IMR-90 (cell line): Measurements from ENCODE around the gene CCDC40. TPM values are rescaled to one million over a fixed set of nuclear protein-coding genes. Genes with fewer than 3 reads are reported as not detected.

Experiments
- ATAC-seq: fragments of 200-7000 bp; cut with Tn5 transposase; 2 replicates; pipeline ENCODE4 v1.9.1; 2020; ENCODE audit warnings: low read depth, mild to moderate bottlenecking, moderate library complexity
- BruUV-seq: library from RNA; stranded (reverse); fragments of 400-500 nt; replicated peaks from 2 replicates; lab custom pipeline; 2021; lab: Mats Ljungman, UMichigan
- CTCF ChIA-PET: fragments of 300-600 bp; formaldehyde crosslinking; extraction: SDS; loops from one replicate; lab custom pipeline; 2021; ENCODE audit warnings: antibody characterized with exemption; lab: Yijun Ruan, JAX
- POLR2A ChIA-PET: fragments of 300-600 bp; sonication (Branson Sonifier 250); formaldehyde crosslinking; loops from one replicate; lab custom pipeline; 2022; ENCODE audit warnings: antibody characterized with exemption; ENCODE audit not compliant: unreplicated experiment; lab: Charles Lee
- DNase-seq: peaks from one replicate; pipeline ENCODE4 v3.0.0; 2013
- H2AFZ ChIP-seq: replicated peaks from 2 replicates; pipeline ENCODE3; 2013; ENCODE audit warnings: low read length, mild to moderate bottlenecking; ENCODE audit not compliant: poor library complexity
- H2AK5ac ChIP-seq: 2 replicates; pipeline ENCODE4 v1.6.1; 2013; ENCODE audit warnings: low read depth, low read length, inconsistent platforms
- H2AK9ac ChIP-seq: replicated peaks from 2 replicates; pipeline ENCODE3; 2013; ENCODE audit warnings: mild to moderate bottlenecking, low read depth, low read length, moderate library complexity; ENCODE audit not compliant: poor library complexity
- H2BK120ac ChIP-seq: 2 replicates; pipeline ENCODE4 v1.6.1; 2013; ENCODE audit warnings: low read depth, low read length, inconsistent platforms
- H2BK15ac ChIP-seq: 3 replicates; pipeline ENCODE4 v1.6.1; 2013; ENCODE audit warnings: low read depth, low read length, inconsistent platforms
- H2BK20ac ChIP-seq: 2 replicates; pipeline ENCODE4 v1.6.1; 2013; ENCODE audit warnings: low read depth, mild to moderate bottlenecking, inconsistent platforms, low read length, moderate library complexity
- H2BK5ac ChIP-seq: 2 replicates; pipeline ENCODE4 v1.6.1; 2013; ENCODE audit warnings: mild to moderate bottlenecking, low read depth, low read length, inconsistent platforms; ENCODE audit not compliant: poor library complexity, severe bottlenecking
- H3K14ac ChIP-seq: replicated peaks from 2 replicates; pipeline ENCODE4 v1.6.1; 2013; ENCODE audit warnings: low read depth, low read length, inconsistent platforms
- H3K18ac ChIP-seq: 2 replicates; pipeline ENCODE4 v1.6.1; 2013; ENCODE audit warnings: low read depth, low read length, control low read depth
- H3K23ac ChIP-seq: 2 replicates; pipeline ENCODE4 v1.6.1; 2013; ENCODE audit warnings: low read depth, low read length, inconsistent platforms
- H3K27ac ChIP-seq: 2 replicates; pipeline ENCODE4 v1.5.1; 2013; ENCODE audit warnings: mild to moderate bottlenecking, control low read depth, low read length; ENCODE audit not compliant: insufficient read depth
- H3K27me3 ChIP-seq: 2 replicates; pipeline ENCODE4 v1.6.1; 2013; ENCODE audit warnings: low read length; ENCODE audit not compliant: control insufficient read depth, insufficient read depth
- H3K36me3 ChIP-seq: 2 replicates; pipeline ENCODE4 v1.6.1; 2013; ENCODE audit warnings: low read length, mixed read lengths; ENCODE audit not compliant: control insufficient read depth, insufficient read depth
- H3K4ac ChIP-seq: 2 replicates; pipeline ENCODE4 v1.6.1; 2013; ENCODE audit warnings: low read depth, low read length, inconsistent platforms
- H3K4me1 ChIP-seq: 2 replicates; pipeline ENCODE4 v1.6.1; 2013; ENCODE audit warnings: low read length, mixed read lengths; ENCODE audit not compliant: control insufficient read depth, insufficient read depth
- H3K4me2 ChIP-seq: 2 replicates; pipeline ENCODE4 v1.6.1; 2013; ENCODE audit warnings: low read depth, mild to moderate bottlenecking, control low read depth, low read length, moderate library complexity
- H3K4me3 ChIP-seq: 2 replicates; pipeline ENCODE4 v1.5.1; 2013; ENCODE audit warnings: low read depth, mild to moderate bottlenecking, control low read depth, low read length, moderate library complexity; ENCODE audit not compliant: insufficient read depth
- H3K56ac ChIP-seq: 2 replicates; pipeline ENCODE4 v1.6.1; 2013; ENCODE audit warnings: low read length, inconsistent platforms; ENCODE audit not compliant: insufficient read depth; ENCODE audit errors: extremely low read depth
- H3K79me1 ChIP-seq, 2 experiments: 2 replicates each; pipeline ENCODE4 v1.6.1; 2013; ENCODE audit warnings: low read length in 2 of 2, inconsistent platforms in 1 of 2, low read depth in 1 of 2
- H3K9ac ChIP-seq: 2 replicates; pipeline ENCODE4 v1.6.1; 2013; ENCODE audit warnings: low read depth, low read length, control low read depth
- H3K9me1 ChIP-seq: 2 replicates; pipeline ENCODE4 v1.6.1; 2013; ENCODE audit warnings: low read length, inconsistent platforms; ENCODE audit not compliant: insufficient read depth
- H3K9me3 ChIP-seq: 2 replicates; pipeline ENCODE4 v1.6.1; 2013; ENCODE audit warnings: low read length; ENCODE audit not compliant: control insufficient read depth, insufficient read depth
- H4K20me1 ChIP-seq: 2 replicates; pipeline ENCODE4 v1.6.1; 2013; ENCODE audit warnings: low read length, inconsistent platforms; ENCODE audit not compliant: insufficient read depth
- H4K5ac ChIP-seq: 2 replicates; pipeline ENCODE4 v1.6.1; 2013; ENCODE audit warnings: mild to moderate bottlenecking, low read depth, low read length, control low read depth
- H4K8ac ChIP-seq, 2 experiments: 2 replicates each; pipeline ENCODE4 v1.6.1; 2013; ENCODE audit warnings: low read depth in 2 of 2, low read length in 2 of 2, control low read depth in 1 of 2, inconsistent platforms in 1 of 2
- H4K91ac ChIP-seq: 2 replicates; pipeline ENCODE4 v1.6.1; 2013; ENCODE audit warnings: low read depth, low read length, inconsistent platforms; ENCODE audit not compliant: insufficient read depth
- BHLHE40 ChIP-seq: fragments of 150-350 bp; IDR thresholded peaks from 2 replicates; pipeline ENCODE4 v1.6.1; 2016; ENCODE audit warnings: mild to moderate bottlenecking, low read depth, low read length
- CEBPB ChIP-seq: IDR thresholded peaks from 2 replicates; pipeline ENCODE4 v1.6.1; 2012; ENCODE audit warnings: low read depth, low read length, improper control_type of control experiment
- CHD1 ChIP-seq: IDR thresholded peaks from 2 replicates; pipeline ENCODE4 v1.6.1; 2012; ENCODE audit warnings: low read depth, low read length, improper control_type of control experiment
- FOS ChIP-seq: fragments of 150-350 bp; IDR thresholded peaks from 2 replicates; pipeline ENCODE4 v1.6.1; 2016; ENCODE audit warnings: low read depth, low read length
- MAFK ChIP-seq: IDR thresholded peaks from 2 replicates; pipeline ENCODE4 v1.6.1; 2012; ENCODE audit warnings: low read depth, low read length, improper control_type of control experiment
- MAZ ChIP-seq: IDR thresholded peaks from 2 replicates; pipeline ENCODE4 v1.6.1; 2012; ENCODE audit warnings: low read depth, mild to moderate bottlenecking, low read length, improper control_type of control experiment, moderate library complexity, borderline replicate concordance
- MXI1 ChIP-seq: IDR thresholded peaks from 2 replicates; pipeline ENCODE4 v1.6.1; 2012; ENCODE audit warnings: low read depth, mild to moderate bottlenecking, low read length, moderate library complexity, borderline replicate concordance
- NFE2L2 ChIP-seq: fragments of 150-350 bp; IDR thresholded peaks from 2 replicates; pipeline ENCODE4 v1.6.1; 2016; ENCODE audit warnings: low read depth, mild to moderate bottlenecking, low read length
- RCOR1 ChIP-seq: IDR thresholded peaks from 2 replicates; pipeline ENCODE4 v1.6.1; 2012; ENCODE audit warnings: mild to moderate bottlenecking, low read length, improper control_type of control experiment; ENCODE audit not compliant: insufficient replicate concordance
- RFX5 ChIP-seq: IDR thresholded peaks from 2 replicates; pipeline ENCODE4 v1.8.0; 2012; ENCODE audit warnings: low read depth, mild to moderate bottlenecking, low read length, moderate library complexity
- SMC3 ChIP-seq: fragments of 150-350 bp; IDR thresholded peaks from 2 replicates; pipeline ENCODE4 v1.6.1; 2016; ENCODE audit warnings: low read depth, mild to moderate bottlenecking, antibody characterized with exemption, low read length, moderate library complexity
- WGBS, 2 experiments: methylation state at CpG; one replicate each; pipeline versions ENCODE4 v1.1.5 to v1.1.7; 2013; ENCODE audit warnings: missing lambda C conversion rate in 2 of 2; ENCODE audit not compliant: insufficient read length in 1 of 2; ENCODE audit errors: extremely low coverage in 2 of 2; 5-methylcytosine and 5-hydroxymethylcytosine counted together
- dilution Hi-C: fragments of 300-500 bp; cut with HindIII; formaldehyde crosslinking; loops from one replicate; pipeline ENCODE4 v1.14.3; 2018; ENCODE audit warnings: low sequenced_read_pairs; ENCODE audit not compliant: unreplicated experiment
- in situ Hi-C: fragments of 300-500 bp; cut with MboI; formaldehyde crosslinking; loops from 3 replicates; pipeline ENCODE4 v1.14.3; 2019; ENCODE audit warnings: low sequenced_read_pairs, inconsistent platforms, mixed read lengths
- intact Hi-C: fragments of 100-400 bp; cut with micrococcal nuclease; formaldehyde crosslinking; loops from 2 replicates; pipeline ENCODE4 v1.10.0; 2022
- polyA plus RNA-seq, 3 experiments: library from polyadenylated mRNA; depleted of rRNA; stranded (reverse); fragments of >200 nt; gene quantifications; 2 replicates each; pipeline ENCODE4 v1.2.3, GENCODE V29; 2012; ENCODE audit warnings: low replicate concordance in 1 of 3
- total RNA-seq: library from RNA; depleted of rRNA; stranded (reverse); fragments of >200 nt; gene quantifications from 2 replicates; pipeline ENCODE4 v1.2.3, GENCODE V29; 2012
- TF ChIP-seq, protein P1 (sequence below): fragments of 150-350 bp; IDR thresholded peaks from 2 replicates; pipeline ENCODE4 v1.6.1; 2017; ENCODE audit warnings: mild to moderate bottlenecking, antibody characterized with exemption, low read length, low read depth
- TF ChIP-seq, protein P2 (sequence below): fragments of 150-350 bp; IDR thresholded peaks from 2 replicates; pipeline ENCODE4 v1.6.1; 2016; ENCODE audit warnings: low read depth, mild to moderate bottlenecking, low read length, moderate library complexity, borderline replicate concordance
- TF ChIP-seq, protein P3 (sequence below): conservative IDR thresholded peaks from 2 replicates; pipeline ENCODE4 v1.5.1; 2012; ENCODE audit warnings: mild to moderate bottlenecking, low read depth, low read length, improper control_type of control experiment

The CCDC40 gene
- total and polyA plus RNA-seq, 2 of the 4 experiments (the other 2 are of a cell fraction) = 0.90 to 4.7 TPM

DNA sequence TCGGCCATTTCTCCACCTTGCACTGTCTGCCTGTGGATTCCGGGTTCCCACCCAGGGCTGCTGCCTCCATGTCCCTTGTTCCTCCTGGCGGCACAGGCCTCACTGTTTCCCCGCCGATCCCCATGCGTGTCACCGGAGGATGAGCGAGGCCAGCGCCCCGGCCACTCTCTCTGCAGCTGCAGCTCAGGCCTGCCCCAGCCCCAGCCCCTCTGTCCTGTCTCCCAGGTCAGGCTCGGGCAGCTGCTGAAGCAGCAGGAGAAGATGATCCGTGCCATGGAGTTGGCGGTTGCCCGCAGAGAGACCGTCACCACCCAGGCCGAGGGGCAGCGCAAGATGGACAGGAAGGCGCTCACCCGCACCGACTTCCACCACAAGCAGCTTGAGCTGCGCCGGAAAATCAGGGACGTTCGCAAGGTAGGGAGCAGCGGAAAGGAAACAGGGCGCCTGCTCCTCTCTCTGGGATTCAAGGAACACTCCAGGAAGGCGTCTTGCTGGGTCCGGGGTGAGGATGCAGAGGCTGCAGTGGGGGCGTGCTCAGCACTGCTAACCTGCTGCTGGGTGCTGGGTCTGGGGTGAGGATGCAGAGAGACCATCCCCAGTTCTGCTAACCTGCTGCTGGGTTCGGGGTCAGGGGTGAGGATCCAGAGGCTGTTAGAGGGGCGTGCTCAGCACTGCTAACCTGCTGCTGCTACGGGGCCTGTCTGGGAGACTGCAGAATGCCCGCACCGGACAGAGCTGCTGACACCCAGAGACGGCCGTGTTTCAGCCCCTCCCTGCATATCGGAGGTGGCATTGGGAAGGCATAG, 58.8 kb downstream of the CCDC40 start:
- no peaks in the 10 kb centered on the region for H3K9me3 ChIP-seq
- H3K56ac ChIP-seq = no peak overlapping the region
- no peaks in the 10 kb centered on the region for H3K36me3 ChIP-seq
- no peaks in the 10 kb centered on the region for H3K4me1 ChIP-seq
- ChIA-PET POLR2A (no interaction called here), CTCF (no interaction called here)
- no peak overlapping the region for H4K5ac ChIP-seq
- in situ Hi-C loops (no loop called here), dilution Hi-C loops (no loop called here), intact Hi-C loops (no loop called here)
- no peak overlapping the region for H3K4me3 ChIP-seq
- H2AK5ac ChIP-seq = no peak overlapping the region
- H2BK5ac ChIP-seq = no peak overlapping the region
- 78% methylated on average over 21 of the region's 37 CpGs; no CpG with 5 or more reads in 1 of the 2 experiments for WGBS, 2 experiments
- peak overlapping the region; percentile 43 for H2AFZ ChIP-seq
- ATAC-seq (no peak), DNase-seq (no peak)
- H3K9ac ChIP-seq = no peak overlapping the region
- no peak overlapping the region for H4K8ac ChIP-seq
- H3K23ac ChIP-seq = no peak overlapping the region
- no peak overlapping the region for H2BK15ac ChIP-seq
- H3K4me2 ChIP-seq = no peak overlapping the region
- no TSS peak for BruUV-seq
- H2BK20ac ChIP-seq = no peak overlapping the region
- H3K18ac ChIP-seq = no peak overlapping the region
- H4K91ac ChIP-seq = no peak overlapping the region
- H3K27me3 ChIP-seq = peaks cover 2% of the 10 kb centered on the region
- no peak overlapping the region for H2AK9ac ChIP-seq
- H2BK120ac ChIP-seq = no peak overlapping the region
- H3K27ac ChIP-seq = no peak overlapping the region
- H3K14ac ChIP-seq = no peak overlapping the region
- H3K9me1 ChIP-seq = peaks cover 3% of the 10 kb centered on the region; the same call in 1 of the 2 replicates
- no peaks in the 10 kb centered on the region for H3K79me1 ChIP-seq
- no peaks in the 10 kb centered on the region for H4K20me1 ChIP-seq
- TF ChIP-seq NFE2L2 (no peak), SMC3 (no peak), CEBPB (no peak), RCOR1 (no peak), RFX5 (no peak), MXI1 (no peak), BHLHE40 (no peak), MAZ (no peak), MAFK (no peak), CHD1 (no peak), FOS (no peak)
- TF ChIP-seq, protein P1, sequence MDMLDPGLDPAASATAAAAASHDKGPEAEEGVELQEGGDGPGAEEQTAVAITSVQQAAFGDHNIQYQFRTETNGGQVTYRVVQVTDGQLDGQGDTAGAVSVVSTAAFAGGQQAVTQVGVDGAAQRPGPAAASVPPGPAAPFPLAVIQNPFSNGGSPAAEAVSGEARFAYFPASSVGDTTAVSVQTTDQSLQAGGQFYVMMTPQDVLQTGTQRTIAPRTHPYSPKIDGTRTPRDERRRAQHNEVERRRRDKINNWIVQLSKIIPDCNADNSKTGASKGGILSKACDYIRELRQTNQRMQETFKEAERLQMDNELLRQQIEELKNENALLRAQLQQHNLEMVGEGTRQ = no peak
- TF ChIP-seq, protein P2, sequence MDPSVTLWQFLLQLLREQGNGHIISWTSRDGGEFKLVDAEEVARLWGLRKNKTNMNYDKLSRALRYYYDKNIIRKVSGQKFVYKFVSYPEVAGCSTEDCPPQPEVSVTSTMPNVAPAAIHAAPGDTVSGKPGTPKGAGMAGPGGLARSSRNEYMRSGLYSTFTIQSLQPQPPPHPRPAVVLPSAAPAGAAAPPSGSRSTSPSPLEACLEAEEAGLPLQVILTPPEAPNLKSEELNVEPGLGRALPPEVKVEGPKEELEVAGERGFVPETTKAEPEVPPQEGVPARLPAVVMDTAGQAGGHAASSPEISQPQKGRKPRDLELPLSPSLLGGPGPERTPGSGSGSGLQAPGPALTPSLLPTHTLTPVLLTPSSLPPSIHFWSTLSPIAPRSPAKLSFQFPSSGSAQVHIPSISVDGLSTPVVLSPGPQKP = no peak
- TF ChIP-seq, protein P3, sequence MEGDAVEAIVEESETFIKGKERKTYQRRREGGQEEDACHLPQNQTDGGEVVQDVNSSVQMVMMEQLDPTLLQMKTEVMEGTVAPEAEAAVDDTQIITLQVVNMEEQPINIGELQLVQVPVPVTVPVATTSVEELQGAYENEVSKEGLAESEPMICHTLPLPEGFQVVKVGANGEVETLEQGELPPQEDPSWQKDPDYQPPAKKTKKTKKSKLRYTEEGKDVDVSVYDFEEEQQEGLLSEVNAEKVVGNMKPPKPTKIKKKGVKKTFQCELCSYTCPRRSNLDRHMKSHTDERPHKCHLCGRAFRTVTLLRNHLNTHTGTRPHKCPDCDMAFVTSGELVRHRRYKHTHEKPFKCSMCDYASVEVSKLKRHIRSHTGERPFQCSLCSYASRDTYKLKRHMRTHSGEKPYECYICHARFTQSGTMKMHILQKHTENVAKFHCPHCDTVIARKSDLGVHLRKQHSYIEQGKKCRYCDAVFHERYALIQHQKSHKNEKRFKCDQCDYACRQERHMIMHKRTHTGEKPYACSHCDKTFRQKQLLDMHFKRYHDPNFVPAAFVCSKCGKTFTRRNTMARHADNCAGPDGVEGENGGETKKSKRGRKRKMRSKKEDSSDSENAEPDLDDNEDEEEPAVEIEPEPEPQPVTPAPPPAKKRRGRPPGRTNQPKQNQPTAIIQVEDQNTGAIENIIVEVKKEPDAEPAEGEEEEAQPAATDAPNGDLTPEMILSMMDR = no peak
- no peak overlapping the region for H3K4ac ChIP-seq
